ENCODE data around the gene XPO6. TPM values are rescaled to one million over a fixed set of nuclear protein-coding genes. Genes with fewer than 3 reads are reported as not detected.

XPO6 gene
- total and polyA plus RNA-seq, 2 of the 13 experiments (the other 11 are each of a cell fraction or from before 2014, with no cell fraction given), result 109 to 129 TPM

DNA sequence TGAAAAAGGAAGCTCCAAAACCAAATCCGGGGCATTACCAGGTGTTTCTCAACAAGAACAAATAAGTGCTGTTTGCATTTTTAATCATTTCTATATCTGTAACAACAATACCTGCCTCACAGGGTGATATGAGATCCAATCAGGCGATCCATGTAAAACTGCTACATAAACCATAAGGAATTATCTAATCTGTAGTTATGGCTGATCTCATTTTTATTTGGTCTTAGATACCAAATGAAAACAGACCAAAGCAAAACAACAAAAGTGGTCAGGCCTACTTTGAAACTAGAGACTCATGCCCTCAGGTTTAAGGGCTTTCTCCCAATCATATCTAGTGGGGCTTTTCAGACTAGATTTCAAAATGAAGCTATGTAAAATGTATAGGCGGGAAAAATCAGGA is 28.3 kb downstream of the XPO6 start (continued):
- TF ChIP-seq, protein P1, sequence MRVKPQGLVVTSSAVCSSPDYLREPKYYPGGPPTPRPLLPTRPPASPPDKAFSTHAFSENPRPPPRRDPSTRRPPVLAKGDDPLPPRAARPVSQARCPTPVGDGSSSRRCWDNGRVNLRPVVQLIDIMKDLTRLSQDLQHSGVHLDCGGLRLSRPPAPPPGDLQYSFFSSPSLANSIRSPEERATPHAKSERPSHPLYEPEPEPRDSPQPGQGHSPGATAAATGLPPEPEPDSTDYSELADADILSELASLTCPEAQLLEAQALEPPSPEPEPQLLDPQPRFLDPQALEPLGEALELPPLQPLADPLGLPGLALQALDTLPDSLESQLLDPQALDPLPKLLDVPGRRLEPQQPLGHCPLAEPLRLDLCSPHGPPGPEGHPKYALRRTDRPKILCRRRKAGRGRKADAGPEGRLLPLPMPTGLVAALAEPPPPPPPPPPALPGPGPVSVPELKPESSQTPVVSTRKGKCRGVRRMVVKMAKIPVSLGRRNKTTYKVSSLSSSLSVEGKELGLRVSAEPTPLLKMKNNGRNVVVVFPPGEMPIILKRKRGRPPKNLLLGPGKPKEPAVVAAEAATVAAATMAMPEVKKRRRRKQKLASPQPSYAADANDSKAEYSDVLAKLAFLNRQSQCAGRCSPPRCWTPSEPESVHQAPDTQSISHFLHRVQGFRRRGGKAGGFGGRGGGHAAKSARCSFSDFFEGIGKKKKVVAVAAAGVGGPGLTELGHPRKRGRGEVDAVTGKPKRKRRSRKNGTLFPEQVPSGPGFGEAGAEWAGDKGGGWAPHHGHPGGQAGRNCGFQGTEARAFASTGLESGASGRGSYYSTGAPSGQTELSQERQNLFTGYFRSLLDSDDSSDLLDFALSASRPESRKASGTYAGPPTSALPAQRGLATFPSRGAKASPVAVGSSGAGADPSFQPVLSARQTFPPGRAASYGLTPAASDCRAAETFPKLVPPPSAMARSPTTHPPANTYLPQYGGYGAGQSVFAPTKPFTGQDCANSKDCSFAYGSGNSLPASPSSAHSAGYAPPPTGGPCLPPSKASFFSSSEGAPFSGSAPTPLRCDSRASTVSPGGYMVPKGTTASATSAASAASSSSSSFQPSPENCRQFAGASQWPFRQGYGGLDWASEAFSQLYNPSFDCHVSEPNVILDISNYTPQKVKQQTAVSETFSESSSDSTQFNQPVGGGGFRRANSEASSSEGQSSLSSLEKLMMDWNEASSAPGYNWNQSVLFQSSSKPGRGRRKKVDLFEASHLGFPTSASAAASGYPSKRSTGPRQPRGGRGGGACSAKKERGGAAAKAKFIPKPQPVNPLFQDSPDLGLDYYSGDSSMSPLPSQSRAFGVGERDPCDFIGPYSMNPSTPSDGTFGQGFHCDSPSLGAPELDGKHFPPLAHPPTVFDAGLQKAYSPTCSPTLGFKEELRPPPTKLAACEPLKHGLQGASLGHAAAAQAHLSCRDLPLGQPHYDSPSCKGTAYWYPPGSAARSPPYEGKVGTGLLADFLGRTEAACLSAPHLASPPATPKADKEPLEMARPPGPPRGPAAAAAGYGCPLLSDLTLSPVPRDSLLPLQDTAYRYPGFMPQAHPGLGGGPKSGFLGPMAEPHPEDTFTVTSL (CRISPR knock-in tag; IDR thresholded peaks at IDR 0.05; ENCODE audit: borderline replicate concordance), result no peak
- TF ChIP-seq CENPT (CRISPR knock-in tag; IDR thresholded peaks at IDR 0.05; ENCODE audit: low read depth), result no peak
- no peak for TF ChIP-seq SRSF9 (IDR thresholded peaks at IDR 0.05; ENCODE audit: borderline replicate concordance, insufficient read depth, low read depth, low read length, poor library complexity, severe bottlenecking)
- TF ChIP-seq ATM (IDR thresholded peaks at IDR 0.05; ENCODE audit: borderline replicate concordance), result no peak
- TF ChIP-seq, protein P2, sequence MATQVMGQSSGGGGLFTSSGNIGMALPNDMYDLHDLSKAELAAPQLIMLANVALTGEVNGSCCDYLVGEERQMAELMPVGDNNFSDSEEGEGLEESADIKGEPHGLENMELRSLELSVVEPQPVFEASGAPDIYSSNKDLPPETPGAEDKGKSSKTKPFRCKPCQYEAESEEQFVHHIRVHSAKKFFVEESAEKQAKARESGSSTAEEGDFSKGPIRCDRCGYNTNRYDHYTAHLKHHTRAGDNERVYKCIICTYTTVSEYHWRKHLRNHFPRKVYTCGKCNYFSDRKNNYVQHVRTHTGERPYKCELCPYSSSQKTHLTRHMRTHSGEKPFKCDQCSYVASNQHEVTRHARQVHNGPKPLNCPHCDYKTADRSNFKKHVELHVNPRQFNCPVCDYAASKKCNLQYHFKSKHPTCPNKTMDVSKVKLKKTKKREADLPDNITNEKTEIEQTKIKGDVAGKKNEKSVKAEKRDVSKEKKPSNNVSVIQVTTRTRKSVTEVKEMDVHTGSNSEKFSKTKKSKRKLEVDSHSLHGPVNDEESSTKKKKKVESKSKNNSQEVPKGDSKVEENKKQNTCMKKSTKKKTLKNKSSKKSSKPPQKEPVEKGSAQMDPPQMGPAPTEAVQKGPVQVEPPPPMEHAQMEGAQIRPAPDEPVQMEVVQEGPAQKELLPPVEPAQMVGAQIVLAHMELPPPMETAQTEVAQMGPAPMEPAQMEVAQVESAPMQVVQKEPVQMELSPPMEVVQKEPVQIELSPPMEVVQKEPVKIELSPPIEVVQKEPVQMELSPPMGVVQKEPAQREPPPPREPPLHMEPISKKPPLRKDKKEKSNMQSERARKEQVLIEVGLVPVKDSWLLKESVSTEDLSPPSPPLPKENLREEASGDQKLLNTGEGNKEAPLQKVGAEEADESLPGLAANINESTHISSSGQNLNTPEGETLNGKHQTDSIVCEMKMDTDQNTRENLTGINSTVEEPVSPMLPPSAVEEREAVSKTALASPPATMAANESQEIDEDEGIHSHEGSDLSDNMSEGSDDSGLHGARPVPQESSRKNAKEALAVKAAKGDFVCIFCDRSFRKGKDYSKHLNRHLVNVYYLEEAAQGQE (IDR thresholded peaks at IDR 0.05; ENCODE audit: borderline replicate concordance in 1 of 2, low read depth in 1 of 2, low read length in 2 of 2), result no peak
- TF ChIP-seq NBN (conservative IDR thresholded peaks at IDR 0.05), result no peak
- no peak for TF ChIP-seq RELA (CRISPR knock-in tag; IDR thresholded peaks at IDR 0.05)
- no peak for TF ChIP-seq ZNF790 (CRISPR knock-in tag; IDR thresholded peaks at IDR 0.05; ENCODE audit: borderline replicate concordance)
- no peak for TF ChIP-seq ZNF746 (CRISPR knock-in tag; IDR thresholded peaks at IDR 0.05)
